Measurements from ENCODE around the gene ITM2C. TPM values are rescaled to one million over a fixed set of nuclear protein-coding genes. Genes with fewer than 3 reads are reported as not detected.

Gene ITM2C
- polyA plus RNA-seq, 1 donor (not counting 4 experiments of a cell fraction or from before 2014, with no cell fraction given) = 55.0 TPM

DNA sequence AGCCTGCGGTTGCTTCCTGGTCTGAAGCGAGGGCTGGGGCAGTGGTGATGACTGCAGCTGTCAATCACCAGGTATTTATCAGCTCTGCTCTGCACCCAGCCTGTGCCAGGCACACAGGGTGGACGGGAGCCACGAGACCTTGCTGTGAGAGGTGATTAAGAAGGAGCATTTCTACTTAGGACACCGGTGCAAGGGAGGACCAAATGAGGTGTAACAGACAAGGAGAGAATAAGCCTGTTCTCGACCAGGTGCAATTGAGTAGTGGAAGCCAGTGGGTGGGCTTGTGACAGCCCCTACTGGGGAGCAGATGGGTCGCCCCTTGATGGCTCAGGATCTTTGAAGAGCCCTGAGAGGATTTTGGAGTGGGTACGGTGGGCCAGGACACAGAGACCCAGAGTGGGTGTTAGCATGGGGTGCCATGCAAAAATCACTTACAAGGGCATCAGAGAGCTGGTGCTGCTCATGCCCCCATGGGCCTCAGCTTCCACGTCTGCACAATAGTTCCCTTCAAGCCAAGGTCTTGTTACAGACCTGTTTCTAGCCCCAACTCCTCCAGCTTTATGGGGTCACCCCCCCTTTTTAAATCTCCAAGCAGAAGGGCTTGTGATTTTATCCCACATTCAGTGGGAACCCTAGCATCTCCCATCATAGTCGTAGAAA lies 35.7 kb downstream of the ITM2C start:
- DNase-seq (ENCODE audit: low read depth, low spot score) = no peak
- H3K9me1 ChIP-seq (ENCODE audit: control insufficient read depth, extremely low read depth, insufficient read depth, low read length) = no peaks in the 10 kb centered on the region

DNA sequence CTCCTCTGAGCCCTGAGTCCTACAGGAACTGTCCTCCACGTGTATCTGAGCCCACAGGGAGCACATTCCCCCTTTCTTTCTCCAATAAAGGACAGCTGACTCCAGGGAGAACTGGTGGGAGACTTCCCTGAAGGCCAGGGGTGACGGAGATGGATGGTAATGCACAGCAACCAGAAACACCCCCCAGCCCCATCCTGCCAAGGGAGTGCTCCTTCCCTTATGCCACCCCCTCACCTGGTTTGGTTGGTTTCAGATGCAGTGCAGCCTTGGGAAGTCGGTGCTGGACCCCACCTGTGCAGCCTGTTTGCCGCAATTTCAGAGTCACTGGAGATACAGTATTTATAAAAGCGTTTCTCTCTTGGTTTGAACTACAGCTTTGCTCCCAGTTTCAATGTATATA lies 36.3 kb downstream of the ITM2C start:
- Histone ChIP-seq H3K27me3 (ENCODE audit: control insufficient read depth, extremely low read depth, insufficient read depth, low read length) (peaks cover 14% of the 10 kb centered on the region), H3K79me2 (ENCODE audit: control insufficient read depth, insufficient read depth, low read length) (no peaks in the 10 kb centered on the region), H3K36me3 (ENCODE audit: control insufficient read depth in 2 of 2, extremely low read depth in 1 of 2, insufficient read depth in 2 of 2, low read length in 2 of 2) (no peaks in the 10 kb centered on the region), H3K4me2 (ENCODE audit: control insufficient read depth, extremely low read depth, insufficient read depth, low read depth, low read length) (no peak overlapping the region), H4K20me1 (ENCODE audit: control insufficient read depth, extremely low read depth, insufficient read depth, low read length) (no peaks in the 10 kb centered on the region), H3K4me1 (ENCODE audit: control insufficient read depth, extremely low read depth, insufficient read depth, low read length) (no peaks in the 10 kb centered on the region), H2AFZ (ENCODE audit: control insufficient read depth, low read length) (no peak overlapping the region), H3K4me3 (ENCODE audit: control insufficient read depth in 2 of 3, extremely low read depth in 1 of 3, insufficient read depth in 2 of 3, low read depth in 1 of 3, low read length in 3 of 3) (no peak overlapping the region), H3K9me1 (ENCODE audit: control insufficient read depth, extremely low read depth, insufficient read depth, low read length) (no peaks in the 10 kb centered on the region), H3K9ac (ENCODE audit: control insufficient read depth, extremely low read depth, insufficient read depth, low read length) (no peak overlapping the region), H3K27ac (ENCODE audit: control insufficient read depth, insufficient read depth, low read length) (no peak overlapping the region), H3K9me3 (ENCODE audit: control insufficient read depth, low read depth, low read length) (no peaks in the 10 kb centered on the region)
- TF ChIP-seq EZH2 (IDR thresholded peaks at IDR 0.05; ENCODE audit: low read length) = no peak
- TF ChIP-seq, protein P1, sequence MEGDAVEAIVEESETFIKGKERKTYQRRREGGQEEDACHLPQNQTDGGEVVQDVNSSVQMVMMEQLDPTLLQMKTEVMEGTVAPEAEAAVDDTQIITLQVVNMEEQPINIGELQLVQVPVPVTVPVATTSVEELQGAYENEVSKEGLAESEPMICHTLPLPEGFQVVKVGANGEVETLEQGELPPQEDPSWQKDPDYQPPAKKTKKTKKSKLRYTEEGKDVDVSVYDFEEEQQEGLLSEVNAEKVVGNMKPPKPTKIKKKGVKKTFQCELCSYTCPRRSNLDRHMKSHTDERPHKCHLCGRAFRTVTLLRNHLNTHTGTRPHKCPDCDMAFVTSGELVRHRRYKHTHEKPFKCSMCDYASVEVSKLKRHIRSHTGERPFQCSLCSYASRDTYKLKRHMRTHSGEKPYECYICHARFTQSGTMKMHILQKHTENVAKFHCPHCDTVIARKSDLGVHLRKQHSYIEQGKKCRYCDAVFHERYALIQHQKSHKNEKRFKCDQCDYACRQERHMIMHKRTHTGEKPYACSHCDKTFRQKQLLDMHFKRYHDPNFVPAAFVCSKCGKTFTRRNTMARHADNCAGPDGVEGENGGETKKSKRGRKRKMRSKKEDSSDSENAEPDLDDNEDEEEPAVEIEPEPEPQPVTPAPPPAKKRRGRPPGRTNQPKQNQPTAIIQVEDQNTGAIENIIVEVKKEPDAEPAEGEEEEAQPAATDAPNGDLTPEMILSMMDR (optimal IDR thresholded peaks at IDR 0.05 in 1 of 3, IDR thresholded peaks at IDR 0.05 in 1 of 3, conservative IDR thresholded peaks at IDR 0.05 in 1 of 3; ENCODE audit: extremely low read depth in 1 of 3, insufficient read depth in 2 of 3, low read length in 3 of 3) = no peak
- FAIRE-seq (no peak), DNase-seq (ENCODE audit: low read depth, low spot score) (no peak)
- dilution Hi-C loops (cut with MboI; ENCODE audit: extremely low pct_ligation_motif_present, low sequenced_read_pairs) = no loop called here

More for the DNA sequence above, 35.7 kb downstream of the ITM2C start:
- no peaks in the 10 kb centered on the region for H3K79me2 ChIP-seq (ENCODE audit: control insufficient read depth, insufficient read depth, low read length)
- peaks cover 14% of the 10 kb centered on the region for H3K27me3 ChIP-seq (ENCODE audit: control insufficient read depth, extremely low read depth, insufficient read depth, low read length)
- no peaks in the 10 kb centered on the region for H4K20me1 ChIP-seq (ENCODE audit: control insufficient read depth, extremely low read depth, insufficient read depth, low read length)
- H3K4me3 ChIP-seq (ENCODE audit: control insufficient read depth in 2 of 3, extremely low read depth in 1 of 3, insufficient read depth in 2 of 3, low read depth in 1 of 3, low read length in 3 of 3) = no peak overlapping the region
- no peak for FAIRE-seq
- H3K36me3 ChIP-seq (ENCODE audit: control insufficient read depth in 2 of 2, extremely low read depth in 1 of 2, insufficient read depth in 2 of 2, low read length in 2 of 2) = no peaks in the 10 kb centered on the region
- no peak overlapping the region for H3K4me2 ChIP-seq (ENCODE audit: control insufficient read depth, extremely low read depth, insufficient read depth, low read depth, low read length)
- TF ChIP-seq EZH2 (IDR thresholded peaks at IDR 0.05; ENCODE audit: low read length) = no peak
- TF ChIP-seq, protein P1 (optimal IDR thresholded peaks at IDR 0.05 in 1 of 3, IDR thresholded peaks at IDR 0.05 in 1 of 3, conservative IDR thresholded peaks at IDR 0.05 in 1 of 3; ENCODE audit: extremely low read depth in 1 of 3, insufficient read depth in 2 of 3, low read length in 3 of 3) = no peak
- H3K27ac ChIP-seq (ENCODE audit: control insufficient read depth, insufficient read depth, low read length) = no peak overlapping the region
- dilution Hi-C loops (cut with MboI; ENCODE audit: extremely low pct_ligation_motif_present, low sequenced_read_pairs) = no loop called here
- no peak overlapping the region for H3K9ac ChIP-seq (ENCODE audit: control insufficient read depth, extremely low read depth, insufficient read depth, low read length)
- H2AFZ ChIP-seq (ENCODE audit: control insufficient read depth, low read length) = no peak overlapping the region
- H3K4me1 ChIP-seq (ENCODE audit: control insufficient read depth, extremely low read depth, insufficient read depth, low read length) = no peaks in the 10 kb centered on the region
- H3K9me3 ChIP-seq (ENCODE audit: control insufficient read depth, low read depth, low read length) = no peaks in the 10 kb centered on the region
